Smooth muscle cell (in vitro differentiated cells): Measurements from ENCODE around the gene TAF6. TPM values are rescaled to one million over a fixed set of nuclear protein-coding genes. Genes with fewer than 3 reads are reported as not detected.

Experiments used
- DNase-seq: peaks from one replicate; lab custom pipeline; 2025; ENCODE audit not compliant: unreplicated experiment; lab: John Stamatoyannopoulos, UW
- H2AFZ ChIP-seq: fragments of 200-600 bp; sonication (generic); 2 replicates; pipeline ENCODE4 v1.6.0; 2016; ENCODE audit warnings: antibody characterized with exemption, low read depth, mild to moderate bottlenecking
- H3F3A ChIP-seq: fragments of 200-600 bp; sonication (generic); 2 replicates; pipeline ENCODE4 v1.6.0; 2017; ENCODE audit warnings: antibody characterized with exemption, low read depth
- H3K27ac ChIP-seq: fragments of 200-600 bp; sonication (generic); 2 replicates; pipeline ENCODE4 v1.5.1; 2016; ENCODE audit warnings: low read depth, mild to moderate bottlenecking
- H3K27me3 ChIP-seq: fragments of 200-600 bp; sonication (generic); 2 replicates; pipeline ENCODE4 v1.6.1; 2016; ENCODE audit warnings: low read depth, mild to moderate bottlenecking
- H3K36me3 ChIP-seq: fragments of 200-600 bp; sonication (generic); 2 replicates; pipeline ENCODE4 v1.5.1; 2016; ENCODE audit warnings: low read depth
- H3K4me1 ChIP-seq: fragments of 200-600 bp; sonication (generic); 2 replicates; pipeline ENCODE4 v1.5.1; 2016; ENCODE audit warnings: low read depth
- H3K4me2 ChIP-seq: fragments of 200-600 bp; sonication (generic); 2 replicates; pipeline ENCODE4 v1.6.0; 2016; ENCODE audit warnings: mild to moderate bottlenecking
- H3K4me3 ChIP-seq: fragments of 200-600 bp; sonication (generic); 2 replicates; pipeline ENCODE4 v1.5.1; 2016; ENCODE audit warnings: mild to moderate bottlenecking
- H3K79me2 ChIP-seq: fragments of 200-600 bp; sonication (generic); 2 replicates; pipeline ENCODE4 v1.6.0; 2016; ENCODE audit warnings: low read depth, mild to moderate bottlenecking
- H3K9ac ChIP-seq: fragments of 200-600 bp; sonication (generic); 2 replicates; pipeline ENCODE4 v1.6.0; 2016; ENCODE audit warnings: low read depth
- H3K9me3 ChIP-seq: fragments of 200-600 bp; sonication (generic); replicated peaks from 2 replicates; pipeline ENCODE4 v1.5.1; 2016; ENCODE audit warnings: low read depth
- H4K20me1 ChIP-seq: fragments of 200-600 bp; sonication (generic); 2 replicates; pipeline ENCODE4 v1.6.0; 2016; ENCODE audit warnings: low read depth
- WGBS: methylation state at CpG from one replicate; pipeline ENCODE4 v1.1.7; 2016; ENCODE audit warnings: low lambda C conversion rate; 5-methylcytosine and 5-hydroxymethylcytosine counted together
- polyA plus RNA-seq: library from polyadenylated mRNA; unstranded; fragments of >200 nt; fragmentation: Nextera tagmentation; extraction: Ambion mirVana; gene quantifications from 2 replicates; pipeline ENCODE4 v1.2.1, GENCODE V29; 2016
- total RNA-seq: library from RNA; depleted of rRNA; stranded (reverse); fragments of >200 nt; gene quantifications from 2 replicates; pipeline ENCODE4 v1.2.3, GENCODE V29; 2014
- TF ChIP-seq, protein P1 (sequence below): fragments of 200-600 bp; sonication (generic); IDR thresholded peaks from 2 replicates; pipeline ENCODE4 v1.5.1; 2017; ENCODE audit warnings: borderline replicate concordance, mild to moderate bottlenecking, antibody characterized with exemption; ENCODE audit not compliant: insufficient read depth, poor library complexity, severe bottlenecking

TAF6 gene
- total and polyA plus RNA-seq, 2 experiments from 2014 or later: 26.6 to 78.0 TPM

DNA sequence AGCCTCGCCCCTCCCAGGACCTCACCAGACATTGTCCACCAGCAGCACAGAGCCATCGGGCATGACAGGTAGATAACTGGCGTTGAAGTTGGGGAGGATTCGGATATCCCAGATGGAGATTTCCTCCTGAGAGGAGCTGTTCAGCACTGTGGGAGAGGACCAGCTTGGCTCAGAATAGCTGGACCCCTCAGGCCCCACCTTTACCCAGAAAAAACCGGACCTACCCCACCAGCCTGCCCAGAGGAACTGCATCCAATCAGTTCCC is 37.8 kb upstream of the TAF6 start:
- H3K27ac ChIP-seq: no peak overlapping the region
- no peak overlapping the region for H2AFZ ChIP-seq
- H3K36me3 ChIP-seq: no peaks in the 10 kb centered on the region
- H3K4me3 ChIP-seq: peak overlapping the region; percentile 100
- no peaks in the 10 kb centered on the region for H3K27me3 ChIP-seq
- H3K4me2 ChIP-seq: peak overlapping the region; percentile 99
- H3F3A ChIP-seq: peaks cover 10% of the 10 kb centered on the region
- H4K20me1 ChIP-seq: peaks cover 27% of the 10 kb centered on the region
- WGBS: 90% methylated on average over 5 of the region's 5 CpGs
- TF ChIP-seq, protein P1, sequence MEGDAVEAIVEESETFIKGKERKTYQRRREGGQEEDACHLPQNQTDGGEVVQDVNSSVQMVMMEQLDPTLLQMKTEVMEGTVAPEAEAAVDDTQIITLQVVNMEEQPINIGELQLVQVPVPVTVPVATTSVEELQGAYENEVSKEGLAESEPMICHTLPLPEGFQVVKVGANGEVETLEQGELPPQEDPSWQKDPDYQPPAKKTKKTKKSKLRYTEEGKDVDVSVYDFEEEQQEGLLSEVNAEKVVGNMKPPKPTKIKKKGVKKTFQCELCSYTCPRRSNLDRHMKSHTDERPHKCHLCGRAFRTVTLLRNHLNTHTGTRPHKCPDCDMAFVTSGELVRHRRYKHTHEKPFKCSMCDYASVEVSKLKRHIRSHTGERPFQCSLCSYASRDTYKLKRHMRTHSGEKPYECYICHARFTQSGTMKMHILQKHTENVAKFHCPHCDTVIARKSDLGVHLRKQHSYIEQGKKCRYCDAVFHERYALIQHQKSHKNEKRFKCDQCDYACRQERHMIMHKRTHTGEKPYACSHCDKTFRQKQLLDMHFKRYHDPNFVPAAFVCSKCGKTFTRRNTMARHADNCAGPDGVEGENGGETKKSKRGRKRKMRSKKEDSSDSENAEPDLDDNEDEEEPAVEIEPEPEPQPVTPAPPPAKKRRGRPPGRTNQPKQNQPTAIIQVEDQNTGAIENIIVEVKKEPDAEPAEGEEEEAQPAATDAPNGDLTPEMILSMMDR: no peak
- no peaks in the 10 kb centered on the region for H3K9me3 ChIP-seq
- no peaks in the 10 kb centered on the region for H3K79me2 ChIP-seq
- no peak for DNase-seq
- no peak overlapping the region for H3K9ac ChIP-seq
- peaks cover 9% of the 10 kb centered on the region for H3K4me1 ChIP-seq

DNA sequence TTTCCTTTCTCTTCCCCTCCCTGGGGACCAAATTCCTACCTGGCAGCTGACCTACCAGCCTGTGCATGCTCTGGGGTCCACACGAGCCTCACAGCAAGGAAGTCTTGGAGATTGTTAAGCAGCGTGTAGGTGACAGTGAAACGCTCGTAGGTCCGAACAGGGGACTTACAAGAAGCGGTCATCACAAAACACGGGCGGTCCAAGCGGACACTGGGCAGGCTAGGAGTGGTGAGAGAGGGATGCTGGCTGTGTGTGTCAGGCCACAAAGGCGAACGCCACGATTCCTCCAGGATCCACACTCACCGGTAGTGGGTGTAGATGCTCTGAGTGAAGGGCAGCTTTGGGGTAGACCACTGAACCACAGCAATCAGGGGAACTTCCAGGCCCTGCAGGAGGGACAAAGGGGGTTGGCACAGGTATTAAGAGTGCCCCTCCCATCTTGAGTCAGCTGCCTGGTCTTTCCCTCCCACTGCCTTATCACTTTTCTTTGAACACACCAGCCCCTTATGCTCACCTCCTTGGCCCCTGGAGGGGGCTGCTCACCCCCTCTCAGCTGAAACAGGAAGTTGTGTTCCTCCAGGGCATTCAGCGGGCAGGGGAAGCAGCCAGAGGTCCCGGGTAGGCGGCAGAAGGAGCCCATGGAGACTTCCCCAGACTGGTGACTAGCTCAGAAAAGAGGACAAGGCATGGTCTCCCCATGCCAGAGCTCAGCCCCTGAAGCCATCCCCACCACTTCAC is 37.3 kb upstream of the TAF6 start:
- Histone ChIP-seq H3K4me1 (peaks cover 9% of the 10 kb centered on the region), H3K27me3 (no peaks in the 10 kb centered on the region), H2AFZ (no peak overlapping the region), H4K20me1 (peaks cover 27% of the 10 kb centered on the region), H3K9me3 (no peaks in the 10 kb centered on the region), H3K9ac (no peak overlapping the region), H3K79me2 (no peaks in the 10 kb centered on the region), H3F3A (peaks cover 10% of the 10 kb centered on the region), H3K27ac (no peak overlapping the region), H3K4me3 (no peak overlapping the region), H3K4me2 (no peak overlapping the region), H3K36me3 (no peaks in the 10 kb centered on the region)
- 93% methylated on average over 16 of the region's 16 CpGs for WGBS
- no peak for DNase-seq
- TF ChIP-seq, protein P1: no peak

DNA sequence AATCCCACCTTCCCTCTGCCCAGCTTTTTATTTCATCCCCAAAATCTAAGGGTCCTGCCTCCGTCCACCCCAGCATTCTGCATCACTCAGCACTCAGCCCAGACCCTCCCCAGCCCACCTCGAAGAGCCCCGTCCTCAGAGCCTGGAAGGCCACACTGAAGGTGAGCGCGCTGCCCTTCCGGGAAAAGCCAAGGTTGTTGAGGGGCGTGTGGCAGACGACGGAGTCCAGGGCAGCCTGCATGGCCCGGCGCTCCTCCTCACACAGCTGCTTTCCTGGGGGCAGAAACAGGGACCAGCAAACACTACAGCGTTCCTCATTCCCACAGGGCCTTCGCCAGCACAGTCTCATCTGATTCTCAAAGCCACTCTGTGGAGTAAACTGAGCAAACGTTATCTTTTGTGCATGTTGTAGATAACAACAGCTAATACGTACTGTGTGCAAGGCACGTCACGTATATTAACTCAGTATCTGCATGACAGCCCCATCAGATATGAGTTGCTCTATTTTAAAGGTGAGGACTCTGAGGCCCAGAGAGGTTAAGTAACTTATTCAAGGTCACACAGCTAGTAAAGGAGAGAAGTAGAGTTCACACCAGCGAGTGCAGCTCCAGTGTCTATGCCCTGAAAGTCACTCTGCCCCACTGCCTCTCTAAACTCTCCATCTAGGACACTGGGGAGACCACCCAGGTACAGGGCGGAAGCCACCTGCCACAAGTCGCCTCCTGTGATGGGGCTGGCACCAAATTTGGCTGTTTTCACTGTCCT is 36.6 kb upstream of the TAF6 start:
- Histone ChIP-seq H3K9me3 (no peaks in the 10 kb centered on the region), H3K4me2 (no peak overlapping the region), H3K4me1 (peaks cover 9% of the 10 kb centered on the region), H3K9ac (no peak overlapping the region), H3F3A (peaks cover 10% of the 10 kb centered on the region), H2AFZ (no peak overlapping the region), H3K4me3 (no peak overlapping the region), H3K36me3 (no peaks in the 10 kb centered on the region), H4K20me1 (peaks cover 27% of the 10 kb centered on the region), H3K79me2 (no peaks in the 10 kb centered on the region), H3K27me3 (no peaks in the 10 kb centered on the region), H3K27ac (no peak overlapping the region)
- 89% methylated on average over 20 of the region's 20 CpGs for WGBS
- TF ChIP-seq, protein P1: no peak
- no peak for DNase-seq
